Activated CD8-positive, alpha-beta memory T cell treated with anti-CD3 and anti-CD28 coated beads, Interleukin-2, amount 50 U/mL, for 24 hours (primary cell): Measurements from ENCODE around the gene MYADM.
"Not testable (repeated sequence)": the region's sequence is repeated elsewhere in the genome, so short reads cannot be mapped to it uniquely, and the experiment has no call there.

Source experiments
- DNase-seq: peaks from one replicate; pipeline ENCODE4 v3.0.0-alpha.2; 2020; ENCODE audit errors: extremely low read depth

MYADM gene, protein sequence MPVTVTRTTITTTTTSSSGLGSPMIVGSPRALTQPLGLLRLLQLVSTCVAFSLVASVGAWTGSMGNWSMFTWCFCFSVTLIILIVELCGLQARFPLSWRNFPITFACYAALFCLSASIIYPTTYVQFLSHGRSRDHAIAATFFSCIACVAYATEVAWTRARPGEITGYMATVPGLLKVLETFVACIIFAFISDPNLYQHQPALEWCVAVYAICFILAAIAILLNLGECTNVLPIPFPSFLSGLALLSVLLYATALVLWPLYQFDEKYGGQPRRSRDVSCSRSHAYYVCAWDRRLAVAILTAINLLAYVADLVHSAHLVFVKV

DNA sequence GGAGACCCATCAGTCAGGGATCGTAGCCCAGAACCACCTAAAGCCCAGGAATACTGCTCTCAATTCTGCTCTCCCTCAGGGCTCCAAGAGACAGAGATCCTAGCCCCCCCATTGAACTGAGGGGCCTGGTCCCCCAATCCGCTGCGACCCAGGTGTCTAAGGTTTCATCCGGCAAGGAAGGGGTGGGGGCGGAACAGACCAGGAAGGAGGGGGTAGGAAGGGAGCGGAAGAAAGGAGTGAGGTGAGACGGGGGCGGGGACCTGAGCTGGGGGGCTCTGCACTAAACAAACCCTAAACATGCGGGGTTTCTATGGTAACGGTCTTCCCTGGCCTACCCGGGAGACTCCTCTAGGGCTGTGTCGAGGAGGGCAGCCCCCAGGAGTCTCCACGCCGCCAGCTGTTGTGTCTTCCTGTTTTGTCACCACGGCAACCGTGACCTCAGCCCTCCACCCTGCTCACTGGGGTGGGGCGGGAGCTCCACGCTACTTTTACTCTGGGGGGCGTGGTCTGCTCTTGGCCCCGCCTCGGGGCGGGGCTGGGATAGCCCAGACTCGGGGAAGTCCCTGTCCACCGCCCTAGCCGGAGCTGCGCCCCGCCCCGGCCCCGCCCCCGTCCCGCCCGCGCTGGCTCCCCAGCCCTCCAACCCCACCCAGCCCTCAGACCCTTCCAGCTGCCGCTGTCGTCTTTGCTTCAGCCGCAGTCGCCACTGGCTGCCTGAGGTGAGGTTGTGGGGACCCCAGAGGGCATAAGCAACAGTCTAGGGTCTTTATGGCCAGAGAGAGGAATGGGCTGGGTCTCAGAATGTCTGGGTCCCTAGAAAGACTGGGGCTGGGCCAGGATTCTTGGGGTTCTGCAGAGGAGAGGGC is at the start of gene MYADM:
Gene MYADM (plus strand): TSS at position 659 of the 866 bp plus-strand sequence. CDS start 5,647 bp downstream, outside the sequence.
- DNase-seq: peak; percentile 96

DNA sequence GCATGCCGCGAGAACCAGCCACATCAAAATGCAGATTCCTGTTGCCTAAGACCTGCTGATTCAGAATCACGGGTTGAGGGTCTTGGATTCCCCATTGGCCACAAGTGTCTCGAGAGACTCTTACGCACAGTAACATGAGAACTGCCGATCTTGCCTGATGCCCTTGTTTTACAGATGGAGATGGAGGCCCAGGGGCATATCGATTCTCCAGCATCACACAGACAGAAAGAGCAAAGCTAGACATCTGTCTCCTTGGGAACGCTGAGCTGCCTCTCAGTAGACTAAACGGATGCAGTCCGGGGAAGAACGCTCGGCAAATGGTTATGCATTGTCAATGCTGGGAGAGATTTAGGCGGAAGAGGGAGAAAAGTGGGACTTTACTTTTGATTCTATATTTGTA is 48.9 kb upstream of the MYADM start:
- no peak for DNase-seq

DNA sequence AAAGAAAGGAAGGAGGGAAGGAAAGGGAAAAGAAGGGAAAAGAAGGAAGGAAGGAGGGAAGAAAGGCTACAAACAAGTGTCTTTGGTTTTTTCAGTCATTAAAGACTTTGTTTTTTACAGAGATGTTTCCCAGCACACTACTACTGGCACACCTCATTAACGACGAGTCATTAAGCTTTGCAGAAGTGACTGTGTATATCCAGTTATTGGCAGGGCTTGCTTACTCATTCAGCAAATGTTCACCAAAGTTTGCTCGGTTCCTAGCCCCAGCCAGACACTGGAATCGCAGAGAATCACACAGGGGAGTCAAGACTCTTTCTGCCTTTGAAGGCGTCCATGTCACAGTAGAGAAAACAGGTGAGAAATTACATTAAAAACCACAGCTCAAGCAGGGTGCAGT is 47.8 kb upstream of the MYADM start:
- no peak for DNase-seq

DNA sequence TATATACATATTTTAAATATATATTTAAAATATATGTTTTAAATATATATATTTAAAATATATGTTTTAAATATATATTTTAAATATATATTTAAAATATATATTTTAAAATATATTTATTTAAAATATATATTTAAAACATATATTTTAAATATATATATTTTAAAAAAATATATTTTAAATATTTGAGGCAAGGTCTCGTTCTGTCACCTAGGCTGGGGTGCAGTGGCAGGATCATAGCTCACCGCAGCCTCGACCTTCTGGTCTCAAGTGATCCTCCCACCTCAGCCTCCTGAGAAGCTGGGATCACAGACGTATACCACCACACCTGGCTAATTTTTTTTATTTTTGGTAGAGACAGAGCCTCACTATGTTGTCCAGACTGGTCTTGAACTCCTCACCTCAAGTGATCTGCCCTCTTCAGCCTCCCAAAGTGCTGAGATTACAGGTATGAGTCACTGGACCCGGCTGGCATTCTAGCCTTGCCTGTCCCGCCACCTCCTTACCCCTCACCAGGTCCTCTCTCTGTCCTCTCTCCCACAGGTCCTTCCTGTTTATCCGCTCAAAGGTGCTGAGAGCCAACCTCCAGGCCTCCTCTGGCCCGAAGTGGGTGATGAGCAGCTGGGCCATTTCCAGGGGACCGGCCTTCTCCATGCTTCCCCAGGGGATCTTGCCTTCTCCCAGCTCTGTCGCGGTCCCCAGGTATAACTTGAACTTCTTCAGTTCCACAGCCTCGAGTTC is 44.1 kb upstream of the MYADM start:
- DNase-seq: no peak

DNA sequence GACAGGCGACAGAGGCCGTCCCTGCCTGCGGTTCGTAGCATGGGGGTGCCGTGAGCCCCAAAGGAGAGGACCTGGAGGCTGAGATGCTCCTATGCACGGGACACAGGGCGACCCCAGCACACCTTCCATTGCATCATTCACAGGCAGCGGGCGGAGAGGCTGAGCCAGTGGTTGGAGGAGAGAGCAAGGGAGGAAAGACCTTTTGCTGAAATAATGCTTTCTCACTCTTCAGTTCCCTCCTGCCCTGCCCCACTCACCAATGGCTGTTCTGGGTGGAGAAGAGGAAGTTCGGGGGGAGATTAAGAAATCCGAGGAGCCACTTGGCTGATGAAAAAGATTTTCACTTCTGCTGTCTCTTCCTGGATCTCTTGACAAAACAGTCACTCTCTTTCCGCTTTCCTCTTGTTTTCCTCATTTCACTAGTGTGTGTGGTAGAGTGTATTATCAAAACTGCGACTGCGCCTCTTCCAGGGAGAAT is 43.5 kb upstream of the MYADM start, which contains the start of gene NLRP12:
Gene NLRP12 (minus strand): TSS at position 181 of the 478 bp plus-strand sequence. CDS start 140 bp downstream, at position 41.
- DNase-seq: no peak

DNA sequence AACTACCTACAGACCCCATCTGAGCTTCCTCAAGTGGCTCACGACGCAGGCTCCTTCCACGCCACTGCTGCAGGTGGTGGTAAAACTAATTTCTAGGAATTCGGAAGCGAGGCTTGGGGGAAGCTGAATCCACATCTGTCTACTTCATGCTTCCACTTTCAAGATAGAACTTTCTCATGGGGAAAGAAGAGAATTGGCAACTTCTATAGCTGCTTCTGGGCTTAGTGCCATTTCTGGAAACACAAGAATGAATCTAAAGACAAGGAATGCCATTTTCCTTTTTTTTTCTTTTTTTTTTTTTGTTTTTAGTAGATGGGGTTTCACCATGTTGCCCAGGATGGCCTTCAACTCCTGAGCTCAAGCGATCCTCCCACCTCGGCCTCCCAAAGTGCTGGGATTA is 40.8 kb upstream of the MYADM start:
- no peak for DNase-seq

DNA sequence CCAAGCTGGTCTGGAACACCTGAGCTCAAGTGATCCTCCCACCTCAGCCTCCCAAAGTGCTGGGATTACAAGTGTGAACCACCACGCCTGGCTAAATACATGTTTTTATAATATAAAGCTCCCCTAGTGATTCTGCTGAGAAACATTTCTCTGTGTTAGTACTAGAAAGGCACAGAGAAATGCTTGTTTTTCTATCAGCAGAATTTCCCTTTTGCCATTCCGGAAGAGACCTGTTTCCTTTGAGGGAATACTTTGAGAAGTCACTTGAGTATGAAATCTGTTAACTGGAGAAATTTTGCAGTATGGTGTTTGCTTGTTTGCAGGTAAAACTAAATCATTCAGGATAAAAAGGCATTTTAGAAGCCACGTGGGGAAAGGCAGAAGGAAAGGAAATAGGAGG is 39.2 kb upstream of the MYADM start:
- DNase-seq: no peak

DNA sequence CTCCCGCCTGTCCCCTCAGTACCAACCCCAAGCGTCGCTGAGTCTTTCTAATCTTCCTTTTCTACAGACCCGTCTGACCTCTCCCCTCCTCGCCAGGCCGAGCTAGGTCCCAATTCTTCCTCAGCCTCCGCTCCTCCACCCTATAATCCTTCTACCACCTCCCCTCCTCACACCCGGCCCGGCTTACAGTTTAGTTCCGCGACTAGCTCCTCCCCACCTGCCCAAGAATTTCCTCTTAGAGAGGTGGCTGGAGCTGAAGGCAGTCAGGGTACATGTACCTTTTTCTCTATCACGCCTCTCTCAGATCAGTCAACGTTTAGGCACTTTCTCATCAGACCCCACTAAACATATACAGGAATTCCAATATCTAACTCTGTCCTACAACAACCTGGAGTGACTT is 34.8 kb upstream of the MYADM start:
- DNase-seq: not testable (repeated sequence)

DNA sequence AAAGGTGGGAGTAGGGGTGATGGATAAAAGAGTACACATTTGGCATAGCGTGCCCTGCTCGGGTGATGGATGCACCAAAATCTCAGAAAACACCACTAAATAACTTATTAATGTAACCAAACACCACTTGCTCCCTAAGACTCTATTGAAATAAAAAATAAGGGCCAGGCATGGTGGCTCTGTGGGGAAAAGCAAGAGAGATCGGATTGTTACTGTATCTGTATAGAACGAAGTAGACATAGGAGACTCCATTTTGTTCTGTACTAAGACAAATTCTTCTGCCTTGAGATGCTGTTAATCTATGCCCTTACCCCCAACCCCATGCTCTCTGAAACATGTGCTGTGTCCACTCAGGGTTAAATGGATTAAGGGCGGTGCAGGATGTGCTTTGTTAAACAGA is 29.2 kb upstream of the MYADM start:
- DNase-seq: not testable (repeated sequence)

DNA sequence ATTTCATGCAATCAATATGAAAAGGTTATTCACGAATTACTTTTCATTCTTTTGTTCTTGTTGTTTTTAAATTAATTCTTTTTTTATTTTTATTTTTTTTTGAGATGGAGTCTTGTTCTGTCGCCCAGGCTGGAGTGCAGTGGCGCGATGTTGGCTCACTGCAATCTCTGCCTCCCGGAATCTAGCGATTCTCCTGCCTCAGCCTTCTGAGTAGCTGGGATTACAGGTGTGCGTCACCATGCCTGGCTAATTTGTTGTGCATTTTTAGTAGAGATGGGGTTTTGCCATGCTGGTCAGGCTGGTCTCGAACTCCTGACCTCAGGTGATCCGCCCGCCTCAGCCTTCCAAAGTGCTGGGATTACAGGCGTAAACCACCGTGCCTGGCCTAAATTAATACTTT is 27.4 kb upstream of the MYADM start:
- not testable (repeated sequence) for DNase-seq

DNA sequence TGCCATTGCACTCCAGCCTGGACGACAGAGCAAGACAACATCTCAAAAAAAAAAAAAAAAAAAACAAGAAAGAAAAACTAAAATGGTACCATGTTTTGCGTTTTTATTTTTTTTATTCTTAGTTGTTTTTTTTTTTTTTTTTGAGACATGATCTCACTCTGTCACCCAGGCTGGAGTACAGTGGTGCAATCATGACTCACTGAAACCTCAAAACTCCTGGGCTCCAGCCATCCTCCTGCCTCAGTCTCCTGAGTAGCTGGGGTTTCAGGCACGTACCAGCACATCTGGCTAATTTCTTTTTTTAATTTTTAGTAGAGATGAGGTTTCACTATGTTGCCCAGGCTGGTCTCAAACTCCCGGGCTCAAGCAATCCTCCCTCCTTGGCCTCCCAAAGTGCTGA is 26.8 kb upstream of the MYADM start:
- DNase-seq: not testable (repeated sequence)

DNA sequence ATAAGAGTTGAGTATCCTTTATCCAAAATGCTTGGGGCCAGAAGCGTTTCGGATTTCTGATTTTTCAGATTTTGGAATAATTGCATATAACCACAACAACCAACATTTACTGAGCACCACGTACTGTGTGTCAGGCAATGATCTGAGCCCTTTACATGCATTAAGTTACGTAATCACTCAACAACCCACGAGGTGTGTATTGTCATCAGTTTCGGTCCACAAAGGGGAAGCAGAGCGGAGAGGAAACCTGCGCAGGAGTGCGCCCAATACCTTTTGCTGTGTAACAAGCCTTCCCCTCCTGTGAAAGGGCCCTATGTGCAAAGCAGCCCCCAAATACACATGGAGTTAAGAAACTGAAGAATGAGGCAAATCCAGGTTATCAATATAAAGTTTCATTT is 22.8 kb upstream of the MYADM start:
- no peak for DNase-seq

DNA sequence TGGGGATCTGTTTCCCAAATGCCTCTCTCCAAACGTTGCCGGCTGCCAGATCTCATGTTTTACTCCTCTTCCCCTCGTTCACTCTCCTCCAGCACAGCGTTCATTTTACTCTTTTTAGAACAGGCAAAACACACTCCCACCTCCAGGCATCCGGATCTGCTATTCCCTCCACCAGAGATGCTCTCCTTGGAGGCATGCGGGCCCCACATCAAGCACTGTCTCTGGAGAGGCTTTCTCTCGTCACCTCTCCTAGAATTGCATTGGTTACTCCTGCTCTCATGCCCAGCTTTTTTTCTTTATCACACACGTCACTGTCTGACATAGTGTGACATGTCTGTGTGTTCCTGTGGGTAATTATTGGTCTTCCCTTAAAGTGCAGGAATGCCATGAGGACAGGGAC is 20.1 kb upstream of the MYADM start:
- DNase-seq: no peak

DNA sequence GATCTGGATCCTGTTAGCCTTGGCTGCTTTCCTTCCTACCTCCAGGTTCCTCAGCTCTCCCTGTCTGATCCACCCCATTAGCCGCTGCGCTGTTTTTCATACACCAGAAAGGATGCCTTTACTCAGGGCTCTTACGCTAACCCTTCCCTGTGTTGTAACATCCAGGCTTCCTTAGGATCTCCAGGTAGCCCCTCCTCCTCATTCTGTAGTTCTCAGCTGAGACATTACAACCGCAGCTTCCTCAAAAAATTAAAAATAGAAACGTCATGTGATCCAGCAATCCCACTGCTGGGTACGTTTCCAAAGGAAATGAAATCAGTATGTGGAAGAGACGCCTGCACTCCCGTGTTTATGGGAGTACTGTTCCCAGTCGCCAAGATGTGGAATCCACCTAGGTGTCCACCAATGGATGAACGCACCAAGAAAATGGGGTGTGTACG is 18.4 kb upstream of the MYADM start:
- no peak for DNase-seq

DNA sequence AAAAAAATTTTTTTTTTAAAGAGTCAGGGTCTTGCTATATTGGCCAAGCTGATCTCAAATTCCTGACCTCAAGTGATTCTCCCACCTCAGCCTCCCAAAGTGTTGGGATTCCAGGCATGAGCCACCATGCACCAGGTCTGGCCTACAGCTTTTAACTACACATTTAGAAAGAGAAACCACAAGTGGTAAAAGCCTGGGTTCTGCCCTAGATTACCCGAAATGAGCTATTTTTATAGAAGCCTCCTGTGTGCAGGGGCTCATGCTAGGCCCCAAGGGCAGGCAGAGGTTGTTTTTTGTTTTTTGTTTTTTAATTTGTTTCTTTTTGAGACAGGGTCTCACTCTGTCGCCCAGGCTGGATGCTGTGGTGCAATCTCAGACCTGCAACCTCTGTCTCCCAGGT is 14.0 kb upstream of the MYADM start:
- DNase-seq: no peak

DNA sequence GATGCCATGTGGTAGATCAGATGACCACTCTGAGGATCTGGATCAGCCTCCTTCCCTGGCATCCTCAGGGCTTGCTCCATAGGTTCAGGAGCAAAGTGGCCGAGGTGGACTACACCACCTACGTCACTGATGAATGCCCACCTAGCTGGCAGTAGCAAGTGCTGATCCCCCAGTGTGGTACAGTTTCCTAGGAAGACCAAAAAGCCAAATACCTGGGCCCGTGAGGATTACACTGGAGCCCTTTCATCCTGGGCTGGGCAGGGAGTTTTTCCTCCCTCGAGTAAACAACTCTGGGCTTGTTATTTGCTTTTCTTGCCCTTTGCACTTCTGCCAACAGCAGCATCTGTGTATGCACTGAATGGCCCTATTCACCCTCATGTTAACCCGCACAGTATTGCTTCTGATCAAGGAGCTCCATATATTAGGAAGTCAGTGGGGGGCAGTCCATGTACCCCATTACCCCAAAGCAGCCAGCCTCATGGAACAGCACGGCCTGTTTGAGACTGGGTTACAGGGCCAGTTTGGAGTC is 3.3 kb upstream of the MYADM start:
- DNase-seq: no peak

DNA sequence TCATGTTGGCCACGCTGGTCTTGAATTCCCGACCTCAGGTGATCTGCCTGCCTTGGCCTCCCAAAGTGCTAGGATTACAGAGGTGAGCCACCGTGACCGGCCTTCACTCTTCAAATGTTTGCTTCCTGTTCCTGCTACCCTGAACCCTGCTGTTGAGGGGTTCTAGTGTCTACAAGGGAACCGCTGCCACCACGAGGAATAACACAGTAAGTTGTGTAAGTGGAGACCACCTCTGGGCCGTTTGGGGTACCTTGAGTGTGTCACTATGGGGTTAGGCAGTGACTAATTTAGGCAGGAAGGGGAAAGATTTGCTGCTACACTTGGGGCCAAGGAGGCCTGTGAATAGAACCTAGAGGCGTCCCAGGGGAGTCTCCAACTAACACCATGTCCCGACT is 2.2 kb upstream of the MYADM start:
- no peak for DNase-seq

DNA sequence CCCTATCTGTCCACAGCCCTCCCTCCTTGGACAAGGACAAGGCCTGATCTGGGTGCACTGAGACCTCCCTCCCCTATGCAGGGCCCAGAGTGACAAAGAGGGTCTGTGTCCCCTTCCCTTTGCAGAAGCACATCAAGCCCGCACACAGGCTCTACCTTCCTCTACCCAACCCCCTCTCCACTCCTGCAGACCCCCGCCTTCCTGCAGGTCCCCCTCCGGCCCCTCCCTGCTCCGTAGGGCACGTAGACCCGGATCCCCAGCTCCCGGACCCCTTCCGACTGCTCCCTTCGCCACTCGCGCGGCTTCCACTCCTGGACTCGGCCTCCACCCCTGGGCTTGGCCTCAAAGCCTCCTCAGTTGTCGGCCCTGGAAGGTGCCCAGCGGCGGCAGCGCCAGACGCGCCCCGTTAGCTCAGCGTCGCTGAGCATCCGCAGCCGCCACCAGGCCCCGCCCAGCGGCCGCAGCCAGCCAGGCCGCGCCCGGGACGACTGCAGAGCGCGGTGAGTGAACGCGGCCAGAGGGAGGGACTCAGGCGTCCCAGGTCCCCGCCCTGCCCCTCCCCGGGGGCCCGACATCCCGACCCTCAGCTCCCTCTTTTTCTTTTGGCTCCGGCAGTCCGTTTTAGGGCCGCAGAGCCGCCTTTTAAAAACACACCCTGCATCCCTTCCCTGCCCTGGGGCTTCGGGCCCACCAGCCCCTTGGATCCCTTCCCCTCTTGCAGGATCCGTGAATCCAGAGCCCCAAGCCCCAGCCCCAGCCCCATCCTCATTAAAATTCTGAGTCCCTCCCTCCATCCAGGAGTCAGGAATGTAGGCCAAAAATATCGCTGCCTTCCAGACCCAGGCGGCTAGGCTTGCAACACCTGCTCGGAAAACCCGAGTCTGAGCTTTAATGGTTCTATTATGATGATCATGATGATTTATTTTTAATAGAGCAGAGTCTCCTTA is 1.5 kb upstream of the MYADM start:
- no peak for DNase-seq

DNA sequence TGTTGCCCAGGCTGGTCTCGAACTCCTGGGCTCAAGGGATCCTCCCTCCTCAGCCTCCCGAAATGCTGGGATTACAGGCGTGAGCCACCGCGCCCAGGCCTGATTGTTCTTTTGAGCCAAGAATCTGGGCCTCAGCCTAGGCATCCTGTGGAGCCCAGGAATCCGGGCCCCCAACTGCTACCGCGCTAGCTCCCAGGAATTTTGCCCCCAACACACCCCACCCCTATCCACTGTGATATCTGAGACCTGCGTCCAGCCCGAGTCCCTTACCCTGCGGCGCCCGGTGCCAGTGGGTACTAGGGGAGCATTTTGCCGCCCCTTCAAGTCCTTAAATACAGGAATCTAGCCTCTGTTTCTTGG is 838 bp upstream of the MYADM start:
- no peak for DNase-seq

DNA sequence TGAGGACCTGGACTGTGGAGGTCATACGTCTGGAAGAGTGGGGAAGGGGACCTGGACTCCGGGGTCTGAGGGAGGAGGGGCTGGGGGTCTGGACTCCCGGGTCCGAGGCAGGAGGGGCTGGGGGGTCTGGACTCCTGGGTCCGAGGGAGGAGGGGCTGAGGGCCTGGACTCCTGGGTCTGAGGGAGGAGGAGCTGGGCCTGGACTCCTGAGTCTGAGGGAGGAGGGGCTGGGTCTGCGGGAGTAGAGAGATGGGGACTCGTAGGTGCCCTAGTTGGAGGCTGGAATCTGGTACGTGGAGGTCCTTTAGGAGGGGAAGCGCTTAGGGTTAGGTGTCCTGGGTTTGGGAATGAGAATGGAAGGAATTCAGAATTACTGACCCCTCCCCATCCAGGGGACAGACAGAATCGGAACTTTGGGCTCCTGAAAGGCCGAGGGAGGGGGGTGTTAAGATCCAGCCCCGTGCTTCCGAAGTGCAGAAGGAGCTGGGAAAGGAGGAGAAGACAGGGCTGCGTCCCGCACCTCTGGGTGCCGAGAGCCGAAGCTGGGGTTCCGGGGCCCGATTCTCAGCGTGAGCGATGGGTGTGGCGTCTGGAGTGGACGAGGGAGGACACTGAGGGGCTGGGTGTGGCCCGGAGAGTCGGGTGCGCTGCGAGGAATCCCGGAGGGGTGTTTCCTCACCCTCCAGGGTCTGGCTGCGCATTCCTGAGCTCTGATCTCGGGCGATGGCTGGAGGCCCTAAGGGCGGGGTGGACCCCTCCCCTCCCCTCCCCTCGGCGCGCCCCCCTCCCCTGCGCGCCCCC is 608 bp downstream of the MYADM start:
- no peak for DNase-seq
